HG03095 (cell line): ENCODE measurements around the gene PYDC2.
"Not testable (repeated sequence)": the region's sequence is repeated elsewhere in the genome, so short reads cannot be mapped to it uniquely, and the experiment has no call there.

ENCODE experiments used
- ATAC-seq: cut with Tn5 transposase; IDR thresholded peaks from one replicate; pipeline ENCODE4 v1.9.1; 2021; ENCODE audit warnings: moderate library complexity; ENCODE audit not compliant: unreplicated experiment

The PYDC2 gene

GRCh38 chr3:191460360-191460759 lies 603 bp upstream of the PYDC2 start:
- ATAC-seq: no peak

GRCh38 chr3:191470080-191470479 lies 9.1 kb downstream of the PYDC2 start:
- ATAC-seq: no peak

GRCh38 chr3:191470545-191470944 lies 9.6 kb downstream of the PYDC2 start:
- ATAC-seq: no peak

- no peak for ATAC-seq
Measured at GRCh38 chr3:191473661-191474198, 12.8 kb downstream of the PYDC2 start.

GRCh38 chr3:191476066-191476772 lies 15.3 kb downstream of the PYDC2 start:
- ATAC-seq: no peak

- not testable (repeated sequence) for ATAC-seq
Measured at GRCh38 chr3:191483994-191484393, 23.0 kb downstream of the PYDC2 start.

- ATAC-seq: no peak
Measured at GRCh38 chr3:191484461-191484860, 23.5 kb downstream of the PYDC2 start.

- no peak for ATAC-seq
Measured at GRCh38 chr3:191492601-191493000, 31.6 kb downstream of the PYDC2 start.

- ATAC-seq: no peak
Measured at GRCh38 chr3:191493336-191493735, 32.4 kb downstream of the PYDC2 start.

- ATAC-seq: no peak
Measured at GRCh38 chr3:191499307-191500080, 38.5 kb downstream of the PYDC2 start.

- ATAC-seq: no peak
Measured at GRCh38 chr3:191500892-191501291, 39.9 kb downstream of the PYDC2 start.

- ATAC-seq: no peak
Measured at GRCh38 chr3:191502583-191502982, 41.6 kb downstream of the PYDC2 start.

- no peak for ATAC-seq
Measured at GRCh38 chr3:191509078-191509477, 48.1 kb downstream of the PYDC2 start.
